RWPE2 (cell line): ENCODE results near the gene ADPRH.

Experiments
- ATAC-seq: fragments of 200-7000 bp; cut with Tn5 transposase; 3 replicates; pipeline ENCODE4 v1.9.1; 2021; ENCODE audit warnings: low read depth
- DNase-seq: peaks from one replicate; pipeline ENCODE4 v3.0.0-alpha.2; 2020; ENCODE audit warnings: low spot score
- H3K27ac ChIP-seq: fragments of 450-650 bp; 2 replicates; pipeline ENCODE4 v1.5.1; 2017; ENCODE audit warnings: mild to moderate bottlenecking; ENCODE audit not compliant: poor library complexity, severe bottlenecking
- H3K27me3 ChIP-seq: fragments of 250-450 bp; sonication (Bioruptor Pico); 2 replicates; pipeline ENCODE4 v1.5.1; 2021; ENCODE audit warnings: mild to moderate bottlenecking, moderate library complexity; ENCODE audit not compliant: insufficient read depth, poor library complexity, severe bottlenecking
- H3K36me3 ChIP-seq: fragments of 250-450 bp; sonication (Bioruptor Pico); 2 replicates; pipeline ENCODE4 v1.5.1; 2020; ENCODE audit warnings: low read depth, mild to moderate bottlenecking, moderate library complexity
- H3K4me1 ChIP-seq: fragments of 250-450 bp; sonication (Bioruptor Pico); 2 replicates; pipeline ENCODE4 v1.5.1; 2021; ENCODE audit warnings: mild to moderate bottlenecking, moderate library complexity; ENCODE audit not compliant: insufficient read depth, poor library complexity, severe bottlenecking
- H3K4me3 ChIP-seq: fragments of 250-450 bp; sonication (Bioruptor Pico); 2 replicates; pipeline ENCODE4 v1.5.1; 2021; ENCODE audit warnings: mild to moderate bottlenecking, moderate library complexity; ENCODE audit not compliant: severe bottlenecking
- H3K9me3 ChIP-seq: fragments of 250-450 bp; sonication (Bioruptor Pico); 2 replicates; pipeline ENCODE4 v1.5.1; 2021; ENCODE audit warnings: mild to moderate bottlenecking, moderate library complexity; ENCODE audit not compliant: severe bottlenecking
- TF ChIP-seq, protein P1 (sequence below): fragments of 450-650 bp; IDR thresholded peaks from one replicate; pipeline ENCODE4 v1.5.1; 2017; ENCODE audit warnings: mild to moderate bottlenecking, moderate library complexity; ENCODE audit not compliant: poor library complexity, severe bottlenecking

Gene ADPRH

DNA sequence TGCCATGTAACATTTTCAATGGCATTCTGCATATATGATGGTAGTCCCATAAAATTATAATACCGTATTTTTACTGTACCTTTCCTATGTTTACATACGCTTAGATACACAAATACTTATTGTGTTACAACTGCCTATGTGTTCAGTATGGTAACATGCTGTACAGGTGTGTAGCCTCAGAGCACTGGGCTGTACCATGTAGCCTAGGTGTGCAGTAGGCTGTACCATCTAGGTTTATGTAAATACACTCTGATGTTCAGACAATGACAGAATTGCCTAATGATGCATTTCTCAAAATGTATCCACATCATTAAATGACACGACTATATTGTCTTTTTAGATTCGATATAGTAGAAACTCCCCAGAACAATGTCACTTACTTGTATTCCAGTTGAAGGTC is 42.5 kb upstream of the ADPRH start:
- ATAC-seq (no peak), DNase-seq (no peak)
- Histone ChIP-seq H3K4me1 (no peaks in the 10 kb centered on the region), H3K4me3 (no peak overlapping the region), H3K9me3 (no peaks in the 10 kb centered on the region), H3K27ac (no peak overlapping the region), H3K27me3 (no peaks in the 10 kb centered on the region), H3K36me3 (no peaks in the 10 kb centered on the region)
- TF ChIP-seq, protein P1, sequence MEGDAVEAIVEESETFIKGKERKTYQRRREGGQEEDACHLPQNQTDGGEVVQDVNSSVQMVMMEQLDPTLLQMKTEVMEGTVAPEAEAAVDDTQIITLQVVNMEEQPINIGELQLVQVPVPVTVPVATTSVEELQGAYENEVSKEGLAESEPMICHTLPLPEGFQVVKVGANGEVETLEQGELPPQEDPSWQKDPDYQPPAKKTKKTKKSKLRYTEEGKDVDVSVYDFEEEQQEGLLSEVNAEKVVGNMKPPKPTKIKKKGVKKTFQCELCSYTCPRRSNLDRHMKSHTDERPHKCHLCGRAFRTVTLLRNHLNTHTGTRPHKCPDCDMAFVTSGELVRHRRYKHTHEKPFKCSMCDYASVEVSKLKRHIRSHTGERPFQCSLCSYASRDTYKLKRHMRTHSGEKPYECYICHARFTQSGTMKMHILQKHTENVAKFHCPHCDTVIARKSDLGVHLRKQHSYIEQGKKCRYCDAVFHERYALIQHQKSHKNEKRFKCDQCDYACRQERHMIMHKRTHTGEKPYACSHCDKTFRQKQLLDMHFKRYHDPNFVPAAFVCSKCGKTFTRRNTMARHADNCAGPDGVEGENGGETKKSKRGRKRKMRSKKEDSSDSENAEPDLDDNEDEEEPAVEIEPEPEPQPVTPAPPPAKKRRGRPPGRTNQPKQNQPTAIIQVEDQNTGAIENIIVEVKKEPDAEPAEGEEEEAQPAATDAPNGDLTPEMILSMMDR = no peak

DNA sequence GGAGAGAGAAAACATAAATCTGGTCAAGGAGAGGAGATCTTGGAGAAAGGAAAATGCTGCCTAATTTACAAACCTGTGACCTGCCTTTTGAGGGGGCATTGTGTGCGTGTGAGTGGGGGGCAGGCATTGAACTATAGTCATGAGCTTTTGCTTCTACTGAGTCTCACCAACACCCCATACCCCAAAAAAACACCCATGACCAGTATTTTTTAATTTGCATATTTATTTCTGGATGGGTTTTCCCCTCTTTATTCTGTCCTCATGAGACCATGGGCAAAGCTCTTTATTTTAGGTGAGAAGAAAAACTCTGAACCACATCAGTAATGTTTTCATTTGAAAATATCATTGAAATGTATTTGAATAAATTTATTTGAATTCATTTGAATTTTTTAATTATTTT is 40.5 kb upstream of the ADPRH start:
- H3K27ac ChIP-seq = no peak overlapping the region
- no peaks in the 10 kb centered on the region for H3K36me3 ChIP-seq
- H3K4me3 ChIP-seq = no peak overlapping the region
- H3K9me3 ChIP-seq = no peaks in the 10 kb centered on the region
- ATAC-seq (no peak), DNase-seq (no peak)
- TF ChIP-seq, protein P1 = no peak
- H3K4me1 ChIP-seq = no peaks in the 10 kb centered on the region
- no peaks in the 10 kb centered on the region for H3K27me3 ChIP-seq

DNA sequence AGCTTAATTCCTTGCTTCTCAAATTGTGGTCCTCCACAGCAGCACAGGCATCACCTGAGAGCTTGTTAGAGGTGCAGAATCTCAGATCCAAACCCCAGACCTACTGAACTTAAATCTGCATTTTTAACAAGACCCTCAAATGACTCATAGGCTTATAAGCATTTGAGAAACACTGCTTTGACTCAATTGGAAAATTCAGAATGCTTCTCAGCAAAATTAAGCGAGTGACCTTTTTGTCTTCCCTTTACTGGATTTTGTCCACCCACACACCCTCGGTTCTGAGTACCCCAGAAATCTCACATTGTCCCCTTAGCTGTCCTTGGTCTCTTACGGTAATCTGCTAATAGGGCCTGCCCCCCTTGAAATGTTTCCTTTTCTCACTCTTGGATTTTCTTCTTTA is 37.7 kb upstream of the ADPRH start:
- Histone ChIP-seq H3K9me3 (no peaks in the 10 kb centered on the region), H3K27ac (no peak overlapping the region), H3K4me3 (no peak overlapping the region), H3K27me3 (no peaks in the 10 kb centered on the region), H3K36me3 (no peaks in the 10 kb centered on the region), H3K4me1 (no peaks in the 10 kb centered on the region)
- ATAC-seq = no peak
- DNase-seq = no peak
- TF ChIP-seq, protein P1 = no peak

DNA sequence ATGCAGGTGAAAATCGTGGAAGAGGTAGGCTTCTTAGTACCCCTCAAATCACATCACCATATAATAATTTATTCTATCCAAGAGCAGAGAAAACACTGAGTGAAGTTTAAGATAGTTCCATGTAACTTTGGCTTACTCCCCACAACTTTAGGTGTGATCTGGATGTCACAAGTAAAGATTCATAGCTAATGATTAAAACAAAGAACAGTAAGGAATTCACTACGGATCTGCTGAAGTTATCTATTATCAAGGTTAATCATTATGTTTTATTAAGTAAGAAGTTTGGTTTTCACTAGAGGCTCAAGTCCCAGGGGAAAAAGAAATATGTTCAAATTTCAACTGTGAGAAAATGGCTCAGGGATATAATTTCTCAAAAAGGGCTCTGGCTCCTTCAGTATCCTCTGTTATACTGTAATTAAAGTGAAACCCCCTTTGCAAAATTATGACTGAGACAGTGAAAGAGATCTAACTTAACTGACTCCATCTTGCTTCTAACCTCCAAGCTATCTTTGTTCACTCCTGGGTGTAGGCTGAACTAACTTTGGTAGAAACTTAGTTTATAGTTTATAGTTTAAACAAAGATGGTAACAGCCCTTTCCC is 37.0 kb upstream of the ADPRH start:
- DNase-seq (no peak), ATAC-seq (no peak)
- TF ChIP-seq, protein P1 = no peak
- Histone ChIP-seq H3K27ac (no peak overlapping the region), H3K4me3 (no peak overlapping the region), H3K4me1 (no peaks in the 10 kb centered on the region), H3K27me3 (no peaks in the 10 kb centered on the region), H3K36me3 (no peaks in the 10 kb centered on the region), H3K9me3 (no peaks in the 10 kb centered on the region)

- Histone ChIP-seq H3K27ac (no peak overlapping the region), H3K4me1 (no peaks in the 10 kb centered on the region), H3K9me3 (no peaks in the 10 kb centered on the region), H3K4me3 (no peak overlapping the region), H3K36me3 (no peaks in the 10 kb centered on the region), H3K27me3 (no peaks in the 10 kb centered on the region)
- ATAC-seq (no peak), DNase-seq (no peak)
- TF ChIP-seq, protein P1 = no peak
Observed at GRCh38 chr3:119543147-119543546, 36.1 kb upstream of the ADPRH start.
